ENCODE results near the gene CHIA.
"Not testable (repeated sequence)": the region's sequence is repeated elsewhere in the genome, so short reads cannot be mapped to it uniquely, and the experiment has no call there.

- TF ChIP-seq, protein P1, sequence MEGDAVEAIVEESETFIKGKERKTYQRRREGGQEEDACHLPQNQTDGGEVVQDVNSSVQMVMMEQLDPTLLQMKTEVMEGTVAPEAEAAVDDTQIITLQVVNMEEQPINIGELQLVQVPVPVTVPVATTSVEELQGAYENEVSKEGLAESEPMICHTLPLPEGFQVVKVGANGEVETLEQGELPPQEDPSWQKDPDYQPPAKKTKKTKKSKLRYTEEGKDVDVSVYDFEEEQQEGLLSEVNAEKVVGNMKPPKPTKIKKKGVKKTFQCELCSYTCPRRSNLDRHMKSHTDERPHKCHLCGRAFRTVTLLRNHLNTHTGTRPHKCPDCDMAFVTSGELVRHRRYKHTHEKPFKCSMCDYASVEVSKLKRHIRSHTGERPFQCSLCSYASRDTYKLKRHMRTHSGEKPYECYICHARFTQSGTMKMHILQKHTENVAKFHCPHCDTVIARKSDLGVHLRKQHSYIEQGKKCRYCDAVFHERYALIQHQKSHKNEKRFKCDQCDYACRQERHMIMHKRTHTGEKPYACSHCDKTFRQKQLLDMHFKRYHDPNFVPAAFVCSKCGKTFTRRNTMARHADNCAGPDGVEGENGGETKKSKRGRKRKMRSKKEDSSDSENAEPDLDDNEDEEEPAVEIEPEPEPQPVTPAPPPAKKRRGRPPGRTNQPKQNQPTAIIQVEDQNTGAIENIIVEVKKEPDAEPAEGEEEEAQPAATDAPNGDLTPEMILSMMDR (IDR thresholded peaks at IDR 0.05): not testable (repeated sequence)
- TF ChIP-seq POLR2A, EP300, POLR2AphosphoS5 (IDR thresholded peaks at IDR 0.05): not testable (repeated sequence)
Observed at GRCh38 chr1:111335214-111335877, 44.7 kb downstream of the CHIA start.
